ENCODE results near the gene DALRD3.
"Not testable (repeated sequence)": the region's sequence is repeated elsewhere in the genome, so short reads cannot be mapped to it uniquely, and the experiment has no call there.

The DALRD3 gene

DNA sequence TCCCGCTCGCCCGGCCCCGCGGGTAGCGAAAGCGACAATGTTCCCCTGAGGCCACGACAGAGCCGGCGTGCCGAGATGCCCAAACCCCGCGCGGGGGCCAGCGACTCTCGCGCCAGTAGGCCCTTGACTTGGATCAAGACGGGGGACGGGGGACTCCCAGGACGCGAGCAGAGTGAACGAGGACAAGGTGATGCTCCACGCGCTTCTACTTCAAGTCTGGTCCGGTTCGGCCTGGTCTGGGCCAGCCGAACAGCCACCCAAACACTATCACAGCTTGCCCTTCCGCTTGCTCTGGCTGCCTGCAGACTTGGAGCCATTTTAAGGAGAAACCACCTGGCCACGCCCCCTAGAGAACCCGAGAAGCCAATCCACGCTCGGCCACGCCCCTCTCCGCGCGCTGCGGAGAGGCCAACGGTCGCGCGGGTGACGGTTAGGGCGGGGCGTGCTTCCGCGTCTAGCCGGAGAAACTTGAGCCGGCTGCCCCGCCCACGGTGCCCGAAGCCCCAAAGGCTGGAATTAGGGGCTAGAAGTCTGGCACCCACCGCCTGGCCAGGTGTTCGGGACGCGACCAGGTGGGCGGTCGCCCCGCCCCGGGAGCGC lies 2.9 kb upstream of the DALRD3 start:
- DNase-seq: peak; percentile 97

- peak; percentile 34 for DNase-seq
These were observed 2.2 kb upstream of the DALRD3 start for GRCh38 chr3:49020330-49021212.

GRCh38 chr3:49019941-49020329 lies 1.6 kb upstream of the DALRD3 start:
- no peak for DNase-seq

- DNase-seq: no peak
These were observed 277 bp upstream of the DALRD3 start for GRCh38 chr3:49018707-49019006.

DNA sequence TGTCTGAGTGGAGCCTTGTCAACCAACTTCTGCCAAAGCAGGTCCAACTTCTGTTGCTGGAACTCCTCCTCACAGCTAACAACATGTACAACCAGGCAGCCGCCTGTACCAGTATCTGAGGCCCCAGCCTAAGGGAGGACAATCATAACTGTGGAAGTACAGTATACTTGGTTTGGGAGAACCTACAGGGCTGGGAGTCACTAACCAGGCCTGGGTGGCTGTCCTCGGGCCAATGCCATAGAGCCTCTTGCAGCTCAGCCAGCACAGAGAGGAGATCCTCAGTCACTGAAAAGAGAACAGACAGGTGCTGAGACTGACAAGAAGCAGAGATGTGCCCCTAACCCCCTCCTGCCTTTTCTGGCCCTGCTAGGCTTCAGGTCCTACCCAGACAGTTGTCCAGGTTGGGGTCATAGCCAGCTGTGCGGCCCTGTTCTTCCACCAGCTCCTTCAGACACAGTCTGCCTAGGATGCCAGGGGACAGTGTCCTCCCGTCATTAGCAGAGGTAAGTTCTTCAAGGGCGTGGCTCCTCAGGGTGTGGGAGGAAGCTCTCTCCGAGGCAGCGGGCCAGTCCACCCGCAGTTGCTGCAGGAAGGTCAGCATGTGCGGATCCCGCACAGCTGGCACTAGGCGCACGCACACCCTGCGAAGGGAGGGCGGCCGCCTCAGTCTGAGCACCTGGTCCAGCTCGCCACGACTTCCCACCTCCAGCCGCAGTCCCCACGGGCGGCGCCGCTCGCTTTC lies 980 bp downstream of the DALRD3 start:
- DNase-seq: no peak

- DNase-seq: no peak
These were observed 1.8 kb downstream of the DALRD3 start for GRCh38 chr3:49016414-49017228.

DNA sequence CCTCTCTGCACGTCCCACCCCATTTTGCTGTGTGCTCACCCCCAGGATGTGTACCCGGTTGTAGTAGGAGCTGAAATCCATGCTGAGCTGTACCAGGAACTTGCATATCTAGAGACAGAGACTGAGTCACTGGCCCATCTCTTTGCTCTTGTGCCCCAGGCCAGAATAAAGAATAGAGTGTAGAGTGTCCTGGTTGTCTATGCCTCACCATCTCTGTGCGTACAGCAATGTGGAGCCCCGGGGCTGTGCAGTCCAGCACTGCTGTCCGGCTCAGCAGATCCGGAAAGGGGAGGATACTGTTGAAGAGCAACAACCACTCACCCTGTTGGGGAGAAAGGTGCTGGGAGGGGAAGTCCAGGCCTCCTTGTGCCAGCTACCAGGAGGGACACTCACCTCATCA lies 2.6 kb downstream of the DALRD3 start:
- DNase-seq: no peak

DNA sequence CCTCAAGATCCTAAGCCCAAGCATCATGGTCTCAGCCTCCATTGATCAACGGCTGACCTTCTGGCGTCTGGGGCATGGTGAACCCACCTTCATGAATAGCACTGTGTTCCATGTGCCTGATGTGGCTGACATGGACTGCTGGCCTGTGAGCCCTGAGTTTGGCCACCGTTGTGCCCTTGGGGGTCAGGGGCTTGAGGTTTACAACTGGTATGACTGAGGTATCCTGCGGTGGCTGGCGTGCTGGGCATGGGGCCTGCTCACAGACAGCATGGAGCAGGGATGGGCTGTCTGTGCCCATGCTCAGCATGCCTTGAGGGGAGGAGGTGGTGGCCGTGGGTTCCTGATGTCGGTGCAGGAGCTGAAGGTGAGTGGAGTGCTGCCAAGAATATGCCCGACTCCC lies 3.3 kb downstream of the DALRD3 start:
- DNase-seq: no peak

GRCh38 chr3:49013738-49014660 lies 4.4 kb downstream of the DALRD3 start:
- peak; percentile 56 for DNase-seq

DNA sequence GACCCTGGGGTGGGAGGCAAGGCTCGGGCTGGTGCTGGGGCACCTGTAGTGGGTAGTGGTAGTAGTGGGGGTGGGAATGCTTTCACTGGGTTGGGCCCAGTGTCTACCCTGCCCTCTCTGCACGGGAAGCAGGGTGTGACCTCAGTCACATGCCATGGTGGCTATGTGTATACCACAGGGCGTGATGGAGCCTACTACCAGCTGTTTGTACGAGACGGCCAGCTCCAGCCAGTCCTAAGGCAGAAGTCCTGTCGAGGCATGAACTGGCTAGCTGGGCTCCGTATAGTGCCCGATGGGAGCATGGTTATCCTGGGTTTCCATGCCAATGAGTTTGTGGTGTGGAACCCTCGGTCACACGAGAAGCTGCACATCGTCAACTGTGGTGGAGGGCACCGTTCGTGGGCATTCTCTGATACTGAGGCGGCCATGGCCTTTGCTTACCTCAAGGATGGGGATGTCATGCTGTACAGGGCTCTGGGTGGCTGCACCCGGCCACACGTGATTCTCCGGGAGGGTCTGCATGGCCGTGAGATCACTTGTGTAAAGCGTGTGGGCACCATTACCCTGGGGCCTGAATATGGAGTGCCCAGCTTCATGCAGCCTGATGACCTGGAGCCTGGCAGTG lies 5.2 kb downstream of the DALRD3 start:
- DNase-seq: no peak

DNA sequence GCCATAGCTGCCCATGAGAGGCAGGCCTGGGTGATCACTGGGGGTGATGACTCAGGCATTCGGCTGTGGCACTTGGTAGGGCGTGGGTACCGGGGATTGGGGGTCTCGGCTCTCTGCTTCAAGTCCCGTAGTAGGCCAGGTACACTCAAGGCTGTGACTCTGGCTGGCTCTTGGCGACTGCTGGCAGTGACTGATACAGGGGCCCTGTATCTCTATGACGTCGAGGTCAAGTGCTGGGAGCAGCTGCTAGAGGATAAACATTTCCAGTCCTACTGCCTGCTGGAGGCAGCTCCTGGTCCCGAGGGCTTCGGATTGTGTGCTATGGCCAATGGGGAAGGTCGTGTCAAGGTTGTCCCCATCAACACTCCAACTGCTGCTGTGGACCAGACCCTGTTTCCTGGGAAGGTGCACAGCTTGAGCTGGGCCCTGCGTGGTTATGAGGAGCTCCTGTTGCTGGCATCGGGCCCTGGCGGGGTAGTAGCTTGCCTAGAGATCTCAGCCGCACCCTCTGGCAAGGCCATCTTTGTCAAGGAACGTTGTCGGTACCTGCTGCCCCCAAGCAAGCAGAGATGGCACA lies 5.9 kb downstream of the DALRD3 start:
- no peak for DNase-seq

GRCh38 chr3:49009396-49009795 lies 9.0 kb downstream of the DALRD3 start:
- DNase-seq: no peak

DNA sequence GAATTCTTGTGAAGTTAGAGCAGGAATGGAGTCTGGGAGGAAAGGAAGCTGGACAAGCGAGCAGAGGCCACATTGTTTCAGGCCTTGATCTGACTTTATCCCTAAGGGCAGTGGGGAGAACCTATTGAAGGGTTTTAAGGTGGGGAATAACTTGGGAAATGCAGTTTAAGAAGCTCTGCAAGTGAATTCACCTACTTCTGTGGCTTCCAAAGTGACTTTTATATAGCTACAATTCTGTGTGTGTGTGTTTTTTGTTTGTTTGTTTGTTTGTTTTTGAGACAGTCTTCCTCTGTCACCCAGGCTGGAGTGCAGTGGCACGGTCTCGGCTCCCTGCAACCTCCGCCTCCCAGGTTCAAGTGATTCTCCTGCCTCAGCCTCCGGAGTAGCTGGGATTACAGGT lies 9.8 kb downstream of the DALRD3 start:
- DNase-seq: not testable (repeated sequence)

- peak; percentile 88 for DNase-seq
These were observed 10.4 kb downstream of the DALRD3 start for GRCh38 chr3:49007771-49008528.

GRCh38 chr3:49007068-49007770 lies 11.2 kb downstream of the DALRD3 start, which contains the start of gene WDR6:
TSS of gene WDR6 (plus strand) at chr3:49007391. CDS start at chr3:49007432, 41 bp downstream.
- peak; percentile 99 for DNase-seq

DNA sequence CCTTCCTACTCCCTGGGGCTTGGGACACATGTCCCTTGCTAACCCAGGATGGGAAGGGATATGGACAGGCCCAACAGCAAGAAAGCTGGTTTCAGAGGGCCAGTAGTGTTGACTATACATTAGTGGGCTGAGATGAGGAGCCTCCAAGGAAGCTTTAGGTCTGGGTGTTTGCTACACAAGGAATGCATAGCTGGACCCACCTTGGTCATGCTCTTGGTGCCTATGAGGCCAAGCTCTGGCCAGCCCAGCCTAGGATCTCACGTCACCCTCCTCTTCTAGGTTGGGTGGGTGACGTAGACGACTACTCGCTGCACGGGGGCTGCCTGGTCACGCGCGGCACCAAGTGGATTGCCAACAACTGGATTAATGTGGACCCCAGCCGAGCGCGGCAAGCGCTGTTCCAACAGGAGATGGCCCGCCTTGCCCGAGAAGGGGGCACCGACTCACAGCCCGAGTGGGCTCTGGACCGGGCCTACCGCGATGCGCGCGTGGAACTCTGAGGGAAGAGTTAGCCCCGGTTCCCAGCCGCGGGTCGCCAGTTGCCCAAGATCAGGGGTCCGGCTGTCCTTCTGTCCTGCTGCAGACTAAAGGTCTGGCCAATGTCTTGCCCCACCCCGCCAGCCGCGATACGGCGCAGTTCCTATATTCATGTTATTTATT lies 11.8 kb downstream of the DALRD3 start:
- no peak for DNase-seq

GRCh38 chr3:49005998-49006397 lies 12.4 kb downstream of the DALRD3 start:
- DNase-seq: no peak

GRCh38 chr3:49005303-49005680 lies 13.1 kb downstream of the DALRD3 start:
- no peak for DNase-seq
